22Rv1 (cell line): ENCODE results near the gene KRABD2.

ENCODE experiments used
- CTCF ChIP-seq: fragments of 450-650 bp; IDR thresholded peaks from 2 replicates; pipeline ENCODE4 v1.5.1; 2017; ENCODE audit warnings: mild to moderate bottlenecking
- ZFX ChIP-seq: fragments of 450-650 bp; IDR thresholded peaks from 2 replicates; pipeline ENCODE4 v1.6.1; 2017; ENCODE audit warnings: antibody characterized with exemption, borderline replicate concordance

- TF ChIP-seq CTCF (no peak), ZFX (no peak)
These were observed 24.6 kb upstream of the KRABD2 start for GRCh38 chr17:8401107-8401506.
